HG03442 (cell line): ENCODE results near the gene ENDOU.

ENCODE experiments used
- ATAC-seq: cut with Tn5 transposase; IDR thresholded peaks from one replicate; pipeline ENCODE4 v1.9.1; 2021; ENCODE audit warnings: mild to moderate bottlenecking, moderate library complexity; ENCODE audit not compliant: unreplicated experiment

Gene ENDOU

GRCh38 chr12:47725091-47725772, at the start of gene ENDOU:
TSS of gene ENDOU (minus strand) at chr12:47725490. CDS start at chr12:47725413, 77 bp downstream.
- ATAC-seq = no peak

- ATAC-seq = no peak
Observed at GRCh38 chr12:47774663-47775062, 49.4 kb upstream of the ENDOU start.

GRCh38 chr12:47773858-47774580, 48.7 kb upstream of the ENDOU start:
- ATAC-seq = no peak

GRCh38 chr12:47773062-47773857, 48.0 kb upstream of the ENDOU start, which contains the start of gene SLC48A1:
TSS of gene SLC48A1 (plus strand) at chr12:47773238. CDS start at chr12:47773305, 67 bp downstream.
- peak; percentile 85 for ATAC-seq

- ATAC-seq = no peak
Observed at GRCh38 chr12:47772738-47773061, 47.4 kb upstream of the ENDOU start.

- no peak for ATAC-seq
Observed at GRCh38 chr12:47772094-47772660, 46.9 kb upstream of the ENDOU start.

GRCh38 chr12:47771304-47771703, 46.0 kb upstream of the ENDOU start:
- no peak for ATAC-seq

GRCh38 chr12:47770086-47770726, 44.9 kb upstream of the ENDOU start:
- ATAC-seq = no peak

- no peak for ATAC-seq
Observed at GRCh38 chr12:47769234-47770085, 44.2 kb upstream of the ENDOU start.

- ATAC-seq = no peak
Observed at GRCh38 chr12:47768323-47768811, 43.1 kb upstream of the ENDOU start.

GRCh38 chr12:47767216-47767724, 42.0 kb upstream of the ENDOU start:
- ATAC-seq = no peak

- no peak for ATAC-seq
Observed at GRCh38 chr12:47766502-47767215, 41.4 kb upstream of the ENDOU start.

GRCh38 chr12:47763481-47764346, 38.4 kb upstream of the ENDOU start:
- no peak for ATAC-seq

GRCh38 chr12:47762850-47763465, 37.7 kb upstream of the ENDOU start:
- ATAC-seq = no peak

GRCh38 chr12:47758834-47759690, 33.8 kb upstream of the ENDOU start, which contains the start of gene RAPGEF3:
TSS of gene RAPGEF3 (minus strand) at chr12:47758880. CDS start at chr12:47758556, 324 bp downstream.
- peak; percentile 46 for ATAC-seq

- no peak for ATAC-seq
Observed at GRCh38 chr12:47758584-47758833, 33.2 kb upstream of the ENDOU start.
